Activated CD4-positive, CD25-positive, alpha-beta regulatory T cell treated with anti-CD3 and anti-CD28 coated beads, Interleukin-2, amount 50 U/mL, for 16 hours (primary cell): Measurements from ENCODE around the gene LRP1.

Experiments
- DNase-seq: peaks from one replicate; pipeline ENCODE4 v3.0.0-alpha.2; 2020; ENCODE audit warnings: low read depth, low spot score

LRP1 gene

DNA sequence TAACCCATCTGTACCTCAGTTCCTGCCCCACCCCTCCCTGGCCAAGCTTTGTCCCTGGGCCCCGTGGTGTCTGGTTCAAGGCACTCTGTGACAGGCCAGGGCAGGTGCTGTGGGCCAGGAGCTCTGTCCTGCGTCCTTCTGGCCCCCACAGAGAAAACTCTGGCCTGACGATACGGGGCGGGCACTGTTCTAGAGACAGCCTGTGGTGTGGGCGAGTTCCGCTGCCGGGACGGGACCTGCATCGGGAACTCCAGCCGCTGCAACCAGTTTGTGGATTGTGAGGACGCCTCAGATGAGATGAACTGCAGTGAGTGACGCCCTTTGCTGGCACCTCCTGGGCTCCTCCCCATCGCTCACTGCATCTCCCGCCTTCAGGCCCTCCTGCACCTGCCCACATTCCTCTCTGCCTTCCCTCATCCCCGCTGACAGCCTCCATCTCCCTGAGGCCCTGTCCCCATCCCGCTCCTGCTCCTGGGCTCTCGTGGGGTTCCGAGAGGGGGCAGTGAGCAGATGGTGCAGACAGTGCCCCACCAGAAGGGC, 65.5 kb downstream of the LRP1 start:
- no peak for DNase-seq

DNA sequence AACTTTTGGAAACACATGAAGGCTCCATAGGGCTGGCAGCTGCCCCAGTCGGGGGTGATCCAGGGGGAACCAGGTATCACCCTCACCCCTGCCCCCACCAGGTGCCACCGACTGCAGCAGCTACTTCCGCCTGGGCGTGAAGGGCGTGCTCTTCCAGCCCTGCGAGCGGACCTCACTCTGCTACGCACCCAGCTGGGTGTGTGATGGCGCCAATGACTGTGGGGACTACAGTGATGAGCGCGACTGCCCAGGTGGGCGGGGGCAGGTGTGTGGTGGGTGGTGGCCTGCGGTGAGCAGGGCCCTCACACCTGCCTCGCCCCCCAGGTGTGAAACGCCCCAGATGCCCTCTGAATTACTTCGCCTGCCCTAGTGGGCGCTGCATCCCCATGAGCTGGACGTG, 66.0 kb downstream of the LRP1 start:
- DNase-seq: no peak

DNA sequence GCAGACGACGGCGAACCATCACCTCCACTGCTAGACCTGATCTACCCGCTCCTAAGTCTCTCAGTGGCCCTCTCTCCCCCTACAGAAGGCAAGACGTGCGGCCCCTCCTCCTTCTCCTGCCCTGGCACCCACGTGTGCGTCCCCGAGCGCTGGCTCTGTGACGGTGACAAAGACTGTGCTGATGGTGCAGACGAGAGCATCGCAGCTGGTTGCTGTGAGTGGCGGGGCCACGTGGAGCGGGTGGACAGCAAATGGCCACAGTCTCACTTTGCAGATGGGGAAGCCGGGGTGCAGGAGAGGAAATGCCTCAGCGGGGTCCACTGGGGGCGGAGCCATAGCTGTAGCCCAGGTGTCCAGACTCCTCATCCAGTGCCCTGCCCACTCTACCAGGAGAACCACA, 66.9 kb downstream of the LRP1 start:
- no peak for DNase-seq

DNA sequence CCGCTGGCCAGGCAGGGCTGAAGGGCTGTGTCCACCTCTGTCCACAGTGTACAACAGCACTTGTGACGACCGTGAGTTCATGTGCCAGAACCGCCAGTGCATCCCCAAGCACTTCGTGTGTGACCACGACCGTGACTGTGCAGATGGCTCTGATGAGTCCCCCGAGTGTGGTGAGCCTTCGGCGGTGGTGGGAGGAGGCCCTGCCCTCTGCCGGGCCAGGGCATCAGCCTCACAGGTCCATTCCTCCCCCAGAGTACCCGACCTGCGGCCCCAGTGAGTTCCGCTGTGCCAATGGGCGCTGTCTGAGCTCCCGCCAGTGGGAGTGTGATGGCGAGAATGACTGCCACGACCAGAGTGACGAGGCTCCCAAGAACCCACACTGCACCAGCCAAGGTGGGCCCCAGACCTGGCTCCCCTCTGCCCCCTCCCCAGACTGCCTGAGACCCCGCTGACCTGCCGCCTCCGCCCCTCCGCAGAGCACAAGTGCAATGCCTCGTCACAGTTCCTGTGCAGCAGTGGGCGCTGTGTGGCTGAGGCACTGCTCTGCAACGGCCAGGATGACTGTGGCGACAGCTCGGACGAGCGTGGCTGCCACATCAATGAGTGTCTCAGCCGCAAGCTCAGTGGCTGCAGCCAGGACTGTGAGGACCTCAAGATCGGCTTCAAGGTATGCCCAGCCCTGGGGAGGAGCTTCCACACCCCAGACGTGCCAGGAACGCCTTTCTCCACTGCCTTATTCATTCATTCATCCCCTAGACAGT, 67.5 kb downstream of the LRP1 start:
- no peak for DNase-seq

DNA sequence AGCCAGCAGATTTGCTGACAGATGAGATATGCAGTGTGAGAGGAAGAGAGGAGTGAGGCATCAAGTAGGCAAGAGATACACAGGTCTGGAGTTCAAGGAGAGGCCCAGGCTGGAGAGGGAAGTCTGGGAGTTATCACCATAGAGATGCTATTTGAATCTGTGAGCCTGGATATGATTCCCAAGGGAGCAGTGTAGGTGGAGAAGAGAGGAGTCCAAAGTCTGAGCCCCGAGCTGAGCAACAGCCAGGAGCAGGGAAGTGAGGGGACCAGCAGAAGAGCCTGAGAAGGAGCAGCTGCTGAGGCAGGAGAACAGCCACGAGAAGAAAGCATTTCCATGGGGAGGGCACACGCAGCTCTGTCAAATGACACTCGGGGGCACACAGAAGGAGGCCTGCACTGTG, 68.2 kb downstream of the LRP1 start:
- DNase-seq: no peak

DNA sequence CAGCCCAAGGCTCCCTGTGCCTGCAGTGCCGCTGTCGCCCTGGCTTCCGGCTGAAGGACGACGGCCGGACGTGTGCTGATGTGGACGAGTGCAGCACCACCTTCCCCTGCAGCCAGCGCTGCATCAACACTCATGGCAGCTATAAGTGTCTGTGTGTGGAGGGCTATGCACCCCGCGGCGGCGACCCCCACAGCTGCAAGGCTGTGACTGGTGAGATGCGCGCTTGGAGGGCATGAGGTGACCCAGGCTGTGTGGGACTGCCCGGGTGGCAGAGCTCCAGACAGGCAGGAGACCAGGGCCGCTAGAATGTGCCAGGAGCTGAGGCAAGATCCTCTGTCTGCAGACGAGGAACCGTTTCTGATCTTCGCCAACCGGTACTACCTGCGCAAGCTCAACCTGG, 68.7 kb downstream of the LRP1 start:
- no peak for DNase-seq

DNA sequence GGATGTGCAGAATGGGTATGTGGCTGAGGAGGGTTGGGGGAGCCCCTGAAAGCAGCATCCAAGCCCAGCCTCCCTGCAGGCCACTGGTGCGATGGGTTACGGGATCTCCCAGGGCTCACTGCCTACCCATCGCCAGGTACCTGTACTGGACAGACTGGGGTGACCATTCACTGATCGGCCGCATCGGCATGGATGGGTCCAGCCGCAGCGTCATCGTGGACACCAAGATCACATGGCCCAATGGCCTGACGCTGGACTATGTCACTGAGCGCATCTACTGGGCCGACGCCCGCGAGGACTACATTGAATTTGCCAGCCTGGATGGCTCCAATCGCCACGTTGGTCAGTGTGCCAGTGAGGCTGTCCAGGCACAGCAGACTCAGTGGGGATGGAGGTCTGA, 70.0 kb downstream of the LRP1 start:
- no peak for DNase-seq

DNA sequence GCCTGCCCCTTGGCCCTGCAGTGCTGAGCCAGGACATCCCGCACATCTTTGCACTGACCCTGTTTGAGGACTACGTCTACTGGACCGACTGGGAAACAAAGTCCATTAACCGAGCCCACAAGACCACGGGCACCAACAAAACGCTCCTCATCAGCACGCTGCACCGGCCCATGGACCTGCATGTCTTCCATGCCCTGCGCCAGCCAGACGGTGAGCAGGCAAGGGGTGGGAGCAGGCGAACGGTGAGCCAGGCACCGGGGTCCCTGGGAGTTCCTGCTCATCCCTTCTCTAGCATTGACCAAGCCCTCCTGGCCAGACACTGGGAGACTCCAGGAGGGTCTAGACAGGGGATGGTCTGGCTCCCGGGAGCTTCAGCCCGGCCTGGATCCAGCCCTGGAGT, 70.9 kb downstream of the LRP1 start:
- DNase-seq: no peak

DNA sequence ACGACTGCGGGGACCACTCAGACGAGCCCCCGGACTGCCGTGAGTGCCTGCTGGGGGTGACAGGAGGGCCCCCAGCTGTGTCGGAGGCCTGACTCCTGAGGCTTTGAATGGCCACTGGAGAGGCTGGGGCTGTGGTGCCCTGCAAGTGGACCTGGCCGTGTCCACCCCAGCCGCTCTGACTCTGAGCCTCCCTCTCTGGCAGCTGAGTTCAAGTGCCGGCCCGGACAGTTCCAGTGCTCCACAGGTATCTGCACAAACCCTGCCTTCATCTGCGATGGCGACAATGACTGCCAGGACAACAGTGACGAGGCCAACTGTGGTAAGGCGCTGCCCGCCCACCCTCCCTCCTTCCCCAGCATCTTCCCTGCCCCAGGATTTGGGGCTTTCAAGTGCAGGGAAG, 72.2 kb downstream of the LRP1 start:
- DNase-seq: no peak

DNA sequence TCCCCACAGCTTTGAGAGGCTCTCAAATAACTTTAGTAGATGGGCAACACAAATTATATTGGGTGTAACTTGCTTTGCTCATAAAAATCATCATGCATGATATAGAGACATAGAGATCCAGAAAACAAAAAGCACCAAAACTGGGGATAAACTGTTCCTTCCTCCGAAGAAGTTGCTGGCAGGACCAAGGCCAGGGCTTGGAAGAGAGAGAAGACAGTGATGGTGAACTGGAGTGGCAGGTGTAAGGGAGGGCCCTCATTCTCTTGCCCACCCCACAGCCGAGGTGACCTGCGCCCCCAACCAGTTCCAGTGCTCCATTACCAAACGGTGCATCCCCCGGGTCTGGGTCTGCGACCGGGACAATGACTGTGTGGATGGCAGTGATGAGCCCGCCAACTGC, 72.9 kb downstream of the LRP1 start:
- no peak for DNase-seq

DNA sequence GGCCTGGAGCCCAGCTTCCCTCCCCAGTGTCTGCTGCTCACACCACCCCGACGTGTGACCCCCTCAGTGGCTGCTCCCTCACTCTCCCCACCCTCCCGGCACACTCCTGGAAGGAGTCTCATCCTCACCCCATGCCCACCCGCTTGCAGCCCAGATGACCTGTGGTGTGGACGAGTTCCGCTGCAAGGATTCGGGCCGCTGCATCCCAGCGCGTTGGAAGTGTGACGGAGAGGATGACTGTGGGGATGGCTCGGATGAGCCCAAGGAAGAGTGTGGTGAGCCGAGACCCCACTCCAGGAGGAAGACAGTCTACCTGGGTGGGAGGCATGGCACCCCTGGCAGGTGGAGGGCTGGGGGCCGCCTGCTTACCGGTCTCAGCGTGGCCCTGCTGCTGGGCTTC, 73.3 kb downstream of the LRP1 start:
- no peak for DNase-seq

DNA sequence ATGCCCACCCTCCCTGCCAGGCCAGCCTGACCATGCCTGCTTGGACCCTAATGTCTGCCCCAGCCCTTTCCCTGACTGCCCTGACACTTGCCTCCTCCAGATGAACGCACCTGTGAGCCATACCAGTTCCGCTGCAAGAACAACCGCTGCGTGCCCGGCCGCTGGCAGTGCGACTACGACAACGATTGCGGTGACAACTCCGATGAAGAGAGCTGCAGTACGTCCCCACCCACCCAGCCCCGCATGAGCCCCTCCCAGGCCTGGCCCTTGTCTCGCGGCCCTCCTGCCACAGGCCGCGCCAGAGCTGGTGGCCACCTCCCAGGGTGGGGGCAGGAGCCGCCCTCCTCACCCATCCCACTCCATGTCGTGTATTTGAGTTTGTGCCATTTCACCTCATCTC, 74.0 kb downstream of the LRP1 start:
- DNase-seq: no peak

DNA sequence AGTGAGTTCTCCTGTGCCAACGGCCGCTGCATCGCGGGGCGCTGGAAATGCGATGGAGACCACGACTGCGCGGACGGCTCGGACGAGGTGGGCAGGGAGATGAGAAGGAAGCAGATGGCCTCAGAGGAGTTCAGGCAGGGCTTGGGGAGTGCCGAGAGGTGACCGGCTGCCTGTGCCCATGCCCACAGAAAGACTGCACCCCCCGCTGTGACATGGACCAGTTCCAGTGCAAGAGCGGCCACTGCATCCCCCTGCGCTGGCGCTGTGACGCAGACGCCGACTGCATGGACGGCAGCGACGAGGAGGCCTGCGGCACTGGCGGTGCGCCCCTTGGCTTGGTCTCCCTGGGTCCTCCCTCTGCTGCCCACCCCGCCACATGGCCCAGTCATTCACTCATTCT, 74.9 kb downstream of the LRP1 start:
- no peak for DNase-seq

DNA sequence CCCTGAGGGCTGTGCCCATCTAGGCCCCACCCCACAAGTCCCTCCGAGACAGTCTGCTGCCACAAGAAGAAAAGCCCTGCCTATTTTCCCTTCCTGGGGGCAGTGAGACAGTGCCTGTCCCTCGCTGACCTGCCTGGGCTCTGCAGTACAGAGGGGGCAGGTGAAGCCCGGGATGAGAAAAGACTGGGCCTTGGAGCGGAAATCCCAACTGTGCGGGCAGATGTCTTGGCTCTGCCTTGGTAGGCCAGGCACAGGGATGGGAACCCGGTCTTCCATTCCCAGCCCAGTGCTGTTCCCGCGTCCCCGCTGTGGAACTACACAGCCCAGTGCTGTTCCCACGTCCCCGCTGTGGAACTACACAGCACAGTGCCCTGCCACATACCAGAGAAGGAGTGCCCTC, 75.5 kb downstream of the LRP1 start:
- no peak for DNase-seq

DNA sequence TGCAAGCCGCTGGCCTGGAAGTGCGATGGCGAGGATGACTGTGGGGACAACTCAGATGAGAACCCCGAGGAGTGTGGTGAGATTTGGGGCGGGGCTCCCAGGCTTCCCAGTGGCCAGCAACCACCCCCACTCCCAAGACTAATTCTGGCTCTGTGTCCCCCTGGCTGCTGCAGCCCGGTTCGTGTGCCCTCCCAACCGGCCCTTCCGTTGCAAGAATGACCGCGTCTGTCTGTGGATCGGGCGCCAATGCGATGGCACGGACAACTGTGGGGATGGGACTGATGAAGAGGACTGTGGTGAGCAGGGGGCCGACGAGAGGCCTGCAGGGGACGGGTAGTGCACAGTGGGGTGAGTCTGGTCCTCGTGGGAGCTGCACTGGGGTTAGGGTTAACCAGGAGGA, 76.2 kb downstream of the LRP1 start:
- no peak for DNase-seq

DNA sequence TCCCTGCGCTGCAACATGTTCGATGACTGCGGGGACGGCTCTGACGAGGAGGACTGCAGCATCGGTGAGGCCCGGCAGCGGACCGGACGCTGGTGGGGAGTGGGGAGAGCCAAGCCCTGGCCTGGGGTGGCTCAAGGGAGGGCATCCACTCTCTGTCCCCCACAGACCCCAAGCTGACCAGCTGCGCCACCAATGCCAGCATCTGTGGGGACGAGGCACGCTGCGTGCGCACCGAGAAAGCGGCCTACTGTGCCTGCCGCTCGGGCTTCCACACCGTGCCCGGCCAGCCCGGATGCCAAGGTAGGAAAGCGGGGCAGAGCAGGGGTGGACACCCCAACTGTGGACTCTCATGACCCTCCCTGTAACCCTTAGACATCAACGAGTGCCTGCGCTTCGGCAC, 76.9 kb downstream of the LRP1 start:
- no peak for DNase-seq

DNA sequence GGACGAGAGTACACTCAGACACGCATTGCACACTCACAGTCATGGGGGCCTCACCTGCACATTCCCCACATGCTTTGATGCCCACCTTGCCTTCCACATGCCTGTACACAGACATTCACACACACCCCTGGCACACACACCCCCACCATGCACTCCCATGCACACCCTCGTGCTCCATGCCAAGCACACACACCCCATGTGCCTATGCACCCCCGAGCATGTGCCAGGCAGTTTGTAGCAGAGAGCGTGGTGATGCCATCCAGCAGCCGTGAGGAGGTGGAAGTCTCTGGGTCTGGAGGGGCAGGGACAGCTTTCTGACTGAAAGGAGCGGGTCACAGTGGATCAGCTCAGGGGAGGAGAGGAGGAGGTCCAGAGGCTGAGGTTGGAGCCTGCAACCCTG, 77.6 kb downstream of the LRP1 start:
- no peak for DNase-seq

DNA sequence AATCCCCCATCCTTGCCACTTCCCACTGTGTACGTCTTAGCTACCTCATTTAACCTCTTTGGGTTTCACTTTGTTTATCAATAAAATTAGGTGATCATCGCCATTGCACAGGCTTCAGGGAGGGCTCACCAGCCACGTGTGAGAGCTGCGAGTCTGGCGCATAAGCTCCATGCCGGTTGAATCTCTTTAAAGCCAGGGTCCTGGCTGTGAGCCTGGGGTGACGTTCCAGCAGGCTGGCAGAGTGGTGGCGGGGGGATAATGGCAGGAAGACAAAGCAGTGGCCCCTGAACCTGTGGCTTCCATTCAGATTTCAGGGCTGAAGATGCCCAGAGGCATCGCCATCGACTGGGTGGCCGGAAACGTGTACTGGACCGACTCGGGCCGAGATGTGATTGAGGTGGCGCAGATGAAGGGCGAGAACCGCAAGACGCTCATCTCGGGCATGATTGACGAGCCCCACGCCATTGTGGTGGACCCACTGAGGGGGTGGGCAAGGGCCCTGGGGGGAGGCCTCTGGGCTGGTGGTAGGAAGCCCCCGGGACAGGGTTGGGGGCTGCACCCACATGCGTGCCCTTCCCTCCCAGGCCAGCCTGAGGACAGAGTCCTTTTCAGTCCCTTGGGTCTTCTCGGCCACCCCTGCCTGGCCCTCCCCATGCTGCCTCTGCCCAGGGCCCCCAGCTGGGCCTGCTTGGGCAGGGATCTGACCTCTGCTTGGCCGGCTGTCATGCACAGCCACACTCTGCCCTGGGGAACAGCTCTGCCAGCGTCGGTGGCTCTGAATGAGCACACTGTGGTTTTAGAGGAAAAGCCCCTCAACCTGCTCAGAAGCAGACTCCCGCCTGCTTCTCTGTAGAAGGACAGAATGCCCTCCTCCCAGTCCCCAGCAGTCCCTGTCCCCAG, 79.7 kb downstream of the LRP1 start:
- DNase-seq: no peak

DNA sequence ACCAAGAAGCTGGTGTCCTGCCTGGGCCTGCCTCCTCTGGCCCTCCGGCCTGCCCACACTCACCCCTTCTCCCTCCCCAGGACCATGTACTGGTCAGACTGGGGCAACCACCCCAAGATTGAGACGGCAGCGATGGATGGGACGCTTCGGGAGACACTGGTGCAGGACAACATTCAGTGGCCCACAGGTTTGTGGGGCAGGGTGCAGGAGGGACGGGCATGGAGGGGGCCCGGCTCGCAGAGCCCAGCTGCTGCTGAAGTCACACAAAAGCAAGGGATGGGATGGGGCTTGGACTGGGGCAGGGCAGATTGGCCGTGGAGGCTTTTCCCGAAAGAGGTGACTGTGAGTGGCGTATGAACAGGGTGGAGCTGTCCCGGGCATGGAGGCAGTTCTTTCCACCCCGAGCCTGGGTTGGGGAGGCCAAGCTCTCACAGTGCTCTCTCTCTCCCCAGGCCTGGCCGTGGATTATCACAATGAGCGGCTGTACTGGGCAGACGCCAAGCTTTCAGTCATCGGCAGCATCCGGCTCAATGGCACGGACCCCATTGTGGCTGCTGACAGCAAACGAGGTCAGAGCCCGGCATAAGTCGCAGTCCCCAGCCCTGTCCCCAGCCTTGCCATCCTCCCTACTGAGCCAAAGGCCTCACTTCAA, 80.5 kb downstream of the LRP1 start:
- no peak for DNase-seq

DNA sequence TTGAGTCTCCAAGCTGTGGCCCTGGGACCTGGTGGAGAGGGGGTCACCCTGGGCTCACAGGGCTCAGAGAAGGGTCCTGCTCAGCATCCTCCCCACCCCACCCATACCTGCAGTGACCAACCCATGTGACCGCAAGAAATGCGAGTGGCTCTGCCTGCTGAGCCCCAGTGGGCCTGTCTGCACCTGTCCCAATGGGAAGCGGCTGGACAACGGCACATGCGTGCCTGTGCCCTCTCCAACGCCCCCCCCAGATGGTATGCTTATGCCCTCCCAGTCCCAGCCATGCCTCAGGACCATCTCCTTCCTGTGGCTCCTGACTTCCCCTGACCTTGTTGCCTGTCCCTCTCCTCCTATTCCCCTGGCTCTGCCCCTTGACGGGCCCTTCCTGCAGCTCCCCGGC, 81.6 kb downstream of the LRP1 start:
- no peak for DNase-seq

DNA sequence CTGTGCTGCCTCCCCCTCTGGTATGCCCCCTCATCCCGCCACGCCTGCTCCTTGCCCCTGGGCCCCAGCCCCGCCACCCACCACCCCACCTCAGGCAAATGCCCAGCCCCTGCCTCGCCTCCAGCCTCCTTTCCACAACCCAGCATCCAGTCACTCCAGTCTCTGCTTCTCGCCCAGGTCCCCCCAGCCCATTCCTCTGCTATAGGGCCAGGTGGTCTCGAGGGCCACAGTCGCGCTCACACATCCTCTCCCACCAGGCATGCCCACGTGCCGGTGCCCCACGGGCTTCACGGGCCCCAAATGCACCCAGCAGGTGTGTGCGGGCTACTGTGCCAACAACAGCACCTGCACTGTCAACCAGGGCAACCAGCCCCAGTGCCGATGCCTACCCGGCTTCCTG, 82.2 kb downstream of the LRP1 start:
- DNase-seq: no peak

DNA sequence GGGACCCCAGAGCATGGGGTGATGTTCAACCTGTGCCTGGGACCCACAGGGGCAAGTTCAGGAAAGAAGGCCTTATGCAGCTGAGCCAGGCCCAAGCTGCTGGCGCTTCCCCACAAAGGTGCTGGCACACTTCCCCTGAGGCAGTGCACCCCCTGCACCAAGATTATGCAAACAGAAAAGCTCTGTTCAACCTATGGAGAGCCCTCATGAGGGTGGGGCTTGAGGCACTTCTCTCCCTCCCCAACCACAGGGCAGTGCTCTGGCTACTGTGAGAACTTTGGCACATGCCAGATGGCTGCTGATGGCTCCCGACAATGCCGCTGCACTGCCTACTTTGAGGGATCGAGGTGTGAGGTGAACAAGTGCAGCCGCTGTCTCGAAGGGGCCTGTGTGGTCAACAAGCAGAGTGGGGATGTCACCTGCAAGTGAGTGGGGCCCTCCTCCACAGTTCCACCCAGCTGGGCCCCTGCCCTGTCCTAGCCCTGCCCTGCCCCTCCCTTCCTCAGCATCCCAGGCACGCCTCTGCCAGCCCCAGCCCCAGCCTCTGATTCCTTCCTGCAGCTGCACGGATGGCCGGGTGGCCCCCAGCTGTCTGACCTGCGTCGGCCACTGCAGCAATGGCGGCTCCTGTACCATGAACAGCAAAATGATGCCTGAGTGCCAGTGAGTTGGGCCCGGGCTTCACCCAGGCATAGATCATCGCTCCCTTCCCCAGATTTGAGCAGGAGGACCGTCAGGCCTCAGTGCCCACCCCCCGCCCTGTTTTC, 82.8 kb downstream of the LRP1 start:
- no peak for DNase-seq
